CD4-positive, CD25-positive, alpha-beta regulatory T cell (primary cell): ENCODE results near the gene ZBED5. TPM values are rescaled to one million over a fixed set of nuclear protein-coding genes. Genes with fewer than 3 reads are reported as not detected.

Source experiments
- polyA plus RNA-seq, 4 donors: library from polyadenylated mRNA; unstranded; fragments of 300-500 nt; fragmentation: Illumina TruSeq; gene quantifications; one replicate each; pipeline ENCODE4 v1.2.3, GENCODE V29; 2021
- total RNA-seq: library from RNA; stranded (reverse); gene quantifications from one replicate; pipeline ENCODE4 v1.2.3, GENCODE V29; 2022

ZBED5 gene
- total and polyA plus RNA-seq, 5 donors from 2014 or later, result 14.7 to 62.6 (median 20.1) TPM

Other genes with a start within 250 kb of the ZBED5 start
- not detected for gene IRAG1, start 164.3 kb downstream of the ZBED5 start, total RNA-seq
- gene IRAG1, start 164.3 kb downstream of the ZBED5 start, polyA plus RNA-seq, result not detected
- 27.9 TPM for gene CTR9, start 106.8 kb downstream of the ZBED5 start, total RNA-seq
- gene CTR9, start 106.8 kb downstream of the ZBED5 start, polyA plus RNA-seq, result 10 to 100 TPM; 45.4 to 52.2 (median 47.4) TPM
- 839 TPM for gene EIF4G2, start 49.1 kb downstream of the ZBED5 start, total RNA-seq
- 100 to 1,000 TPM; 367 to 423 (median 413) TPM for gene EIF4G2, start 49.1 kb downstream of the ZBED5 start, polyA plus RNA-seq